CD4-positive, alpha-beta T cell treated with Interleukin-15 for 4 hours (primary cell): ENCODE measurements around the gene FSTL1.

Source experiments
- DNase-seq: peaks from one replicate; pipeline ENCODE4 v3.0.0-alpha.2; 2020; ENCODE audit warnings: low spot score

The FSTL1 gene

DNA sequence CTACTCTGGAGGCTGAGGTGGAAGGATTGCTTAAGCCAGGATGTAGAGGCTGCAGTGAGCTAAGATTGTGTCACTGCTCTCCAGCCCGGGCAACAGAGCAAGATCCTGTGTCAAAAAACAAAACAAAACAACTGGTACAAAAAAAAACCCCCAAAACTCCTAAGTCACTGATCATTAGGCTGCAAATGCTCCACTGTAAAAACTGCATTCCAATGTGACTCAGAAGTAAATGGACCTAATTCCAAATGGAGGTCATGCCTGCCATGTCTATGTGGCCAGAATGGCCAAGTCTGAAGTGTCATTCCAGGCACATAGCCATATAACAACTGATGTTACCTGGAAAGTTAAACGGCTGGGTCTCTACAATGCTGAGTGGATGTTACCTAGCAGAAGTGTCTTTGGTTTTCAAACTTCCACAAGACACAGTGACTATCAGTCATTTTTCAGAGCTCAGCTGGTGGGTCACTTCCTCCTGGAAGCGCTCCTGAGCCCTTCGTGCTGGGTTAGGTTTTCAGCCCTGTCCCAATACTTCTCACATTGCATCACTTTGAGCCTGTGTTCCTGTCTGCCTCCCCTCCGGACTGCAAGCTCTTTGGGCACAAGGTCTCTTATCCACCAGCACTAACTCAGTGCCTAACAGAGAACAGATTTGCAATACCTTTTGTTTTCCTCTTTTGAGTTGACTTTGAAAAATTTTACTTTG lies 10.6 kb downstream of the FSTL1 start:
- DNase-seq: no peak

DNA sequence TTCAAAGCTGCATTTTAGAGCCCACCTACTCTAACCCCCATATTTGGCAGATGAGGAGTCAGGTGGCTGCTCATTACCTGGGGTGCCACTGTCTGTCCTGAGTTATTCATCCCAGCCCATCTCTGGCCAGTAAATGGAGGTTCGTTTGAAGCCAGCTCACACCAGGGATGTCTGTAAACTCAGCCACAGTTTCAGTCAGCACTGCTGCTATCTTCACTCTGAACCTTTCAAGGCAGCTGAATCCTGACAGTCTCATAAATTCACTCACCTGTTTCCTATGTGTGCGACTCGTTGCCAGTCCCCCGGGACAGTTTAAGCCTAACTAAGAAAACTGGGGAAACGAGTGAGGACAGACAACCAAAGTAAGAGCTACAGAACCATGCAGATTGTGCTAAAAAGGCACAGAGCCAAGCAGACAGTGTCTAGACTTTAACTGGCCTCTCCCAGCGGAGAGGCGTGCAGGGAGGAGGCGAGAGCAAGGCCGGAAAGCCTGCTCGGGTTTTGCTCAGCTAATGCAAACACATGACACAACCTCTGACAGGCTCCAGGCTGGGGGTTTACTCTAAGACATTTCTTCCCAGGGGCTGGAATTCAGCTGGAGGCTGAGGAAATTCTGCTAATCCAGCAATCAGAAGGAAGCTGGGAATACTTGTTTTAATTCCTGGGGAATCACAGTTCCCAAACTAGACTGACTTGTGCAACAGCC lies 12.0 kb downstream of the FSTL1 start:
- DNase-seq: no peak

DNA sequence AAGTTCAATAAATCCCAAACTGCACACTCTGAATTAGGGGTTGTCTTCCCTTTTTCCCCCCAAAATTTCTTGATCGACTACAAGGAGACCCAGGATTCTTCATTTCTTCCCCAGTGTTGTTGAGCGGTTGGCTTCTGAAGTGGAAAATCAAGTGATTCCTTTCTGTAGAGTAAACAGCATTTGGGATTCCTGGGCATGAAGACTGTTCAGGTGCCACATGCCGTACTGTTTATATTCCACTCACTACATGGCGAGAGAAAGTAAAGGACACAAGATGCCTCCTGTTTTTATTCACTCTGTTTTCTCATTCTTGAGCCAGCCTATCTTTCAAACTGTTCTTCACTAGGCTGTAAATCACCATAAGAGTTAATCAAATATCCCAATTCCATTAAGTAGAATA lies 12.6 kb downstream of the FSTL1 start:
- no peak for DNase-seq

- no peak for DNase-seq
Observed at GRCh38 chr3:120437559-120437958, 13.2 kb downstream of the FSTL1 start.

GRCh38 chr3:120436523-120437050 lies 14.2 kb downstream of the FSTL1 start:
- no peak for DNase-seq

DNA sequence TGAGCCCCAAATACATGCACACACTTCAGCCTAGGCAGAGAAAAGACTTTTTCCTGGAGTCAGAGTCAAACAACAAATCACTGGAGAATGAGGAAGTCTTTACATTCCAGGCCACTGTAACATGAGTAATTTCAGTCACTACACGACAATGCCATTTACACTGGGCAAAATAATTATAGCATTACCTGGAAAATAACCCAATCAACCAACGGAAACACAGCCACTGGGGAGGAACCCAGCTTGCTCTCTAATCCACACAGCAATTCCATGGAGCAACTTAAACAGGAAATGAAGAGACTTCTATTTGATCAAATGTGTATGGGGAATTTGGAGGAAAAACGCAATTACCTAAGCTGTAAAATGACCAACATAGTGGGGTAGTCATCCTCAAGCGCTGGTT lies 15.2 kb downstream of the FSTL1 start:
- DNase-seq: no peak

DNA sequence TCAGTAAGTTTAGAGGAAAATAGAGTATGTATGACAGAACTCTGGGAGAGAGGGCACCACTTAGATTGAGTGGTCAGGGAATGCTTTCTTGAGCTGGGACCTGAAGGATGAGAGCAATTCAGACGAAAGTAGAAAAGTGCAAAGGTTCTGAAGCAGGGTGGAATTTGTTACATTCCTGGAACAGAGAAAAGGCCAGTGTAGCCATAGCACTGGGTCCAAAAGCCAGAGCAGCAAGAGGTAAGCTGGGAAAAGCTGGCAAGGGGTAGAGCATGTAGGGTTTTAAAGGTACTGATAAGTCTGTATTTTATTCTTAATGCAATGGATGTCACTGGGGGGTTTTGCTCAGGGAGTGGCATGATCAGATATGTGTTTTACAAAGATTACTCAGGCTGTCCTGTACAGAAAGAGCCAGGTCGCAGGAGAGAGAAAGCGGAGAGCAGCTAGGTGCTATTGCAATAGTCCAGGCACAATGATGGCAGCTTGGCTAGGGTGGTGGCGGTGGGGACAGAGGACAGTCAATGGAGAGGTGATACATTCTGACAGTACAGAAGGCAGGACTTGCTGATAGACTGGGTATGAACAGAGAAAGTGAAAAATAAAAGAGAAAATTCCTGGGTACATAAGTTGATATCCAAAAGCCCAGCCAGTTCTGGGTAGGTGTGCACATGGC lies 17.0 kb downstream of the FSTL1 start:
- no peak for DNase-seq

DNA sequence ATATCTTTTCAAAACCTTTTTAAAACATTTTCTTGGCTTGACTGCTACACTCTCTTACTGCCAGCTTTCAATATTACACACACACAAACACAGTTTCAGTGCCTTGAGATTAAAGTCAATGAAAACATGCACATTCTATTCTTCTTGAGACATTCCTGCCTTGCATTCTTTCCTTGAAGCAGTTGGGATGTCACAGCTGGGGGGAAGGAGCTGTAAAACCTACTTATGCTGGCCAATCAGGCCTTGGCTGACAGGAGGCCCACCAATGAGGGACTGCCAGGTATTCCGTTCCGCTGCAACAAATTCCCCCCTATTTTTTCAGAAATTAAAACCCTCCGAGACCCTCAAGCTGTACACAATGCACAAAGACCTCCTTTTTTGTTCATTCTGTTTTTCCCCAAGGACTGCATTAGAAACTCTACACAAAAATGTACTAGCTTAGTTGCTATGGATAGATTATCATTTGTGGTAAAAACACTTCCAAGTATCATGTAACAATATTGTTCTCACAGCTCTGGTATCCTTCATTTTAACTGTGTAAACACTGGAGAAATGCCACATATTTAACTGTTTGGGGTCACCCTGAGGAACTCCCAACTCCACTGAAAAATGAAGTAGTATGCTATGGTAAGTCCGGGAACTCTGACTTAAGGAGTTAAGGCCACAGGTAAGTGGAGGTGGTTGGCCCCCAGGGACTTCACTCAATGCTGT lies 18.5 kb downstream of the FSTL1 start:
- no peak for DNase-seq

DNA sequence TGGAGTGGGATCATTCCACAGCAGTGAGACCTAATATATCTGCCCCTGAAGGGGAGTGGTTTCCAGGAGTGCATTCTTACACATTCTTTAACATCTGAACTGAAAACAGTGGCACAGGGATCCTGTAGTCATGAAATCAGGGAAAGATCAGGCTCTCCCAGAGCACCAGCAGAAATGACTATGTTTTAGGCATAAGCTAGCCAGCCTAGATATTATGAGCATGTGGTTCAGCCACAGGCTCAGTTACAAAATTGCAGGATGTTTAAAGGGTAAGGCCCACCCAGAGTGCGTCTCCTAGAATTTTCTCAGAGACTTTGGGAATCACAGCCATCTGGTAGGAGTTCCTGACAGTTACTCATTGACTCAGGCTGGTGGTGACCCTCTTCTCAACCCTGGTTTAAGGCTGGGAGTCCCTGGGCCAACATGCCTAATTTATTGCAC lies 20.9 kb downstream of the FSTL1 start:
- no peak for DNase-seq

GRCh38 chr3:120428924-120429323 lies 21.9 kb downstream of the FSTL1 start:
- no peak for DNase-seq

DNA sequence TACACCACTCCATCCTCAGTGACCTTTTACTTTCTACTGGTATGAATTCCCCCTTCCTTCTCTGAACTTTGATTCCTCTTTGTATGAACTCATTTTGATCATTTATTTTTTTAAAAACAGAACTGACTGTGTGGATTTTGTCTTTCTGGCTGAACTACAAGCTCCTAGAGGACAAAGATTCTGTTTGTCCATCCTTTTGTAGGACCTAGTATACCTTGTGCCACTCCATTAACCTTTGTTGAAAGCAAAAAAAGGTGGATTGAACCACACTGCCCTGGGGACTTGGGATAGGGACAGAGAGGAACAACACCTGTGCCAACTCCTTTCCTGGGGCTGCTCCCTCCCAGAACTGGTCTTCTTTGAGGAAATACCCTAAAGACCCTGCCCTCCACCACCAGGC lies 23.6 kb downstream of the FSTL1 start:
- no peak for DNase-seq

DNA sequence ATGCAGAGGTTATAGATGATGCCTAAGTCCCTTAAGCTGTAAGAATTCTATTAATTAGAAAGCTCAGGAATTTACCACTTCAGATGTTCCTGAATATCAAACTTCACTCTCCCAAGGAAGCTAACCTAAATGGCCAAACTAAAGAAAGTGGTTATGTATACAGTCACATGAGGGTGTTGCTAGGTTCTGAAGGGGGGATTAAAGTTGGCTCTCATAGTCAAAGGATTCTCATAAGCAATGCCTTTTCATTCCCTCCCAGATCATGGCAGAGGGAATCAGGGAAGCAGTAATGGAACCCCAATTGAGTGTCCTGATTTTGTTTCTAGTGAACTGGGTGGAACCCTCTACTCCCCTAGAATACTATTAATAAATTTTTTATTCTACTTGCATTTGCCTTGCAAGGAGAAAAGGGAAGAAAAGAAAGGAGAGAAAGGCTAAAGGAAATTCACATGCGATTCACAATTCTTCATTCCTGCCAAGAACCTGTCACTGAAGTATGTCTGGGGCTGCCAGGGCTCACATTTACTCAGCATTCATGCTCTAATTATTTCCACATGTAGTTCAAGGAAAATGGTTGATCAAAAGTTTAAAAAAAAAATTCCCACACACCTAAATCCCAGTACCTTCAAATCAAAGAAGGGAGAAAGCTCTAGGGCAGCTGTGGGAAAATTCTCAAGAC lies 25.1 kb downstream of the FSTL1 start:
- no peak for DNase-seq

- no peak for DNase-seq
Observed at GRCh38 chr3:120424976-120425570, 25.7 kb downstream of the FSTL1 start.

- DNase-seq: no peak
Observed at GRCh38 chr3:120424506-120424905, 26.3 kb downstream of the FSTL1 start.

GRCh38 chr3:120423432-120423831 lies 27.4 kb downstream of the FSTL1 start:
- DNase-seq: no peak

- no peak for DNase-seq
Observed at GRCh38 chr3:120421926-120422325, 28.9 kb downstream of the FSTL1 start.

GRCh38 chr3:120420928-120421551 lies 29.8 kb downstream of the FSTL1 start:
- DNase-seq: no peak

- DNase-seq: no peak
Observed at GRCh38 chr3:120420360-120420759, 30.4 kb downstream of the FSTL1 start.

DNA sequence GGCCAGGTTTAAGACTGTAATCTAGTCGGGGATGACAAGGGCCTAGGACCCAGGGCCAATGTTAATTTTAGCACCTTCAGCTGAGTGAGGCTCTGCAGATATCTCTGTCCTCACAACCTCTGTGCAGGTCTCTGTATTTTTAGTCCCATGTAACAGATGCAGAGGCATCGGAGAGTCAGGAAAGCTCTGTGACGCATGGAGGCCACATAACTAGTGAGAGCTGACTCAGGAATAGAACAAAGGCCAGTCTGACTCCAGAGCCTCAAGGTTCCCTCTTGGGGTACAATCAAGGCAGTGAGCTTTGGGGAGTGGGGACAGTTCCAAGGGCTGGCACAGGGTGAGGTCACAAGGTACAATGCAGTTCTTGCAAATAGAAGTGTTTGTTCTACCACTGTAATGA lies 31.0 kb downstream of the FSTL1 start:
- DNase-seq: no peak

- DNase-seq: peak; percentile 30
Observed at GRCh38 chr3:120418866-120419490, 31.8 kb downstream of the FSTL1 start.
